HEK293 (cell line): ENCODE data around the gene NUP62.

ENCODE experiments used
- CTCF ChIP-seq: fragments of 450-650 bp; formaldehyde crosslinking; IDR thresholded peaks from 2 replicates; pipeline ENCODE4 v1.5.1; 2016; ENCODE audit warnings: missing biosample characterization, missing genetic modification characterization
- EGR2 ChIP-seq: fragments of 450-650 bp; formaldehyde crosslinking; IDR thresholded peaks from 2 replicates; pipeline ENCODE4 v1.5.1; 2016; ENCODE audit warnings: low read depth, missing biosample characterization, missing genetic modification characterization
- KLF8 ChIP-seq: fragments of 450-650 bp; formaldehyde crosslinking; IDR thresholded peaks from 2 replicates; pipeline ENCODE4 v1.5.1; 2016; ENCODE audit warnings: missing biosample characterization, missing genetic modification characterization
- MEIS1 ChIP-seq: sonication (generic); formaldehyde crosslinking; IDR thresholded peaks from 2 replicates; pipeline ENCODE4 v1.8.1; 2022; ENCODE audit warnings: missing genetic modification reagents, mild to moderate bottlenecking, borderline replicate concordance
- PATZ1 ChIP-seq: fragments of 450-650 bp; formaldehyde crosslinking; IDR thresholded peaks from 2 replicates; pipeline ENCODE4 v1.5.1; 2016; ENCODE audit warnings: missing biosample characterization, missing genetic modification characterization
- ZBTB48 ChIP-seq: fragments of 450-650 bp; formaldehyde crosslinking; IDR thresholded peaks from 2 replicates; pipeline ENCODE4 v1.5.1; 2016; ENCODE audit warnings: missing biosample characterization, missing genetic modification characterization
- ZNF146 ChIP-seq: fragments of 450-650 bp; formaldehyde crosslinking; IDR thresholded peaks from 2 replicates; pipeline ENCODE4 v1.5.1; 2016; ENCODE audit warnings: missing biosample characterization, missing genetic modification characterization
- ZNF660 ChIP-seq: fragments of 450-650 bp; IDR thresholded peaks from 2 replicates; pipeline ENCODE4 v1.5.1; 2018; ENCODE audit warnings: missing biosample characterization, mild to moderate bottlenecking, missing genetic modification characterization
- ZNF843 ChIP-seq: fragments of 450-650 bp; formaldehyde crosslinking; IDR thresholded peaks from 2 replicates; pipeline ENCODE4 v1.5.1; 2016; ENCODE audit warnings: missing biosample characterization, missing genetic modification characterization

- 0 out of 2 replicates have a peak, but pooled peaks have one; percentile 38 for TF ChIP-seq ZNF660 (tag by site-specific recombination)
- no peak for TF ChIP-seq CTCF
- no peak for TF ChIP-seq KLF8 (tag by site-specific recombination)
- TF ChIP-seq MEIS1 (CRISPR knock-in tag), result no peak
- peak; percentile 51; the same call in 1 of the 2 replicates for TF ChIP-seq ZBTB48 (tag by site-specific recombination)
- peak; percentile 74; the same call in 1 of the 2 replicates for TF ChIP-seq PATZ1
- no peak for TF ChIP-seq ZNF146 (tag by site-specific recombination)
- no peak for TF ChIP-seq ZNF843 (tag by site-specific recombination)
- no peak for TF ChIP-seq EGR2
Measured at GRCh38 chr19:49924004-49924880, 5.1 kb downstream of the NUP62 start.
